HepG2 (cell line): ENCODE results near the gene NEK6. TPM values are rescaled to one million over a fixed set of nuclear protein-coding genes. Genes with fewer than 3 reads are reported as not detected.

ENCODE experiments used
- ATF4 ChIP-seq, 2 experiments: fragments of 450-650 bp in 1 of 2; sonication (generic) in 1 of 2; formaldehyde crosslinking; IDR thresholded peaks; 2 replicates each; pipeline versions ENCODE4 v1.5.0 to v1.8.0; 2020 to 2022; ENCODE audit warnings: mild to moderate bottlenecking in 1 of 2, missing genetic modification reagents in 1 of 2
- FOSL1 ChIP-seq: sonication (generic); formaldehyde crosslinking; IDR thresholded peaks from 2 replicates; pipeline ENCODE4 v1.9.0; 2021; ENCODE audit warnings: missing genetic modification reagents, borderline replicate concordance
- GABPB1 ChIP-seq: IDR thresholded peaks from 2 replicates; pipeline ENCODE4 v1.6.1; 2016; ENCODE audit warnings: mild to moderate bottlenecking, missing genetic modification reagents, moderate library complexity, missing compliant biosample characterization
- HMGXB3 ChIP-seq: sonication (generic); formaldehyde crosslinking; IDR thresholded peaks from 2 replicates; pipeline ENCODE4 v1.4.0; 2020; ENCODE audit warnings: missing genetic modification reagents, borderline replicate concordance
- KIAA2018 ChIP-seq: sonication (generic); formaldehyde crosslinking; IDR thresholded peaks from 2 replicates; pipeline ENCODE4 v1.5.0; 2020; ENCODE audit warnings: mild to moderate bottlenecking, missing genetic modification reagents, borderline replicate concordance
- MEIS1 ChIP-seq: sonication (generic); formaldehyde crosslinking; IDR thresholded peaks from 2 replicates; pipeline ENCODE4 v1.9.0; 2021; ENCODE audit warnings: mild to moderate bottlenecking, missing genetic modification reagents, moderate library complexity, borderline replicate concordance
- RAD21 ChIP-seq: fragments of 450-650 bp; formaldehyde crosslinking; IDR thresholded peaks from 2 replicates; pipeline ENCODE4 v1.5.0; 2020; ENCODE audit warnings: mild to moderate bottlenecking
- RBAK ChIP-seq: sonication (generic); formaldehyde crosslinking; IDR thresholded peaks from 2 replicates; pipeline ENCODE4 v1.5.1; 2020; ENCODE audit warnings: mild to moderate bottlenecking, missing genetic modification reagents
- RBM22 ChIP-seq: fragments of 200-400 bp; formaldehyde crosslinking; optimal IDR thresholded peaks from 2 replicates; pipeline ENCODE3; 2017; ENCODE audit warnings: mild to moderate bottlenecking, low read length, moderate library complexity
- RCOR2 ChIP-seq: IDR thresholded peaks from 2 replicates; pipeline ENCODE4 v1.6.1; 2016; ENCODE audit warnings: missing biosample characterization, missing genetic modification reagents
- RORA ChIP-seq: sonication (generic); formaldehyde crosslinking; IDR thresholded peaks from 2 replicates; pipeline ENCODE4 v1.5.0; 2020; ENCODE audit warnings: mild to moderate bottlenecking, missing genetic modification reagents, moderate library complexity
- ZNF326 ChIP-seq: sonication (generic); formaldehyde crosslinking; IDR thresholded peaks from 2 replicates; pipeline ENCODE4 v1.4.0; 2020; ENCODE audit warnings: missing genetic modification reagents, borderline replicate concordance
- ZNF484 ChIP-seq: sonication (generic); formaldehyde crosslinking; IDR thresholded peaks from 2 replicates; pipeline ENCODE4 v1.5.1; 2020; ENCODE audit warnings: mild to moderate bottlenecking, low read depth, missing genetic modification reagents, borderline replicate concordance
- ZNF672 ChIP-seq: sonication (generic); formaldehyde crosslinking; IDR thresholded peaks from 2 replicates; pipeline ENCODE4 v1.8.1; 2022; ENCODE audit warnings: missing genetic modification reagents
- ZNF781 ChIP-seq: sonication (generic); formaldehyde crosslinking; IDR thresholded peaks from 2 replicates; pipeline ENCODE4 v1.5.1; 2020; ENCODE audit warnings: borderline replicate concordance, mild to moderate bottlenecking, missing genetic modification reagents; ENCODE audit errors: not compliant biosample characterization
- polyA plus RNA-seq, 8 experiments: library from polyadenylated mRNA; depleted of rRNA in 3 of 8; stranded (reverse) in 7 of 8; unstranded in 1 of 8; fragments of >200 nt; fragmentation: Illumina TruSeq in 4 of 8; extraction: Trizol in 4 of 8; gene quantifications; 2 replicates each; pipeline versions ENCODE4 v1.2.1 to v1.2.3, GENCODE V29; 2011 to 2016; ENCODE audit warnings: low read depth in 4 of 8, missing spikeins in 1 of 8, mixed read lengths in 1 of 8; ENCODE audit not compliant: insufficient read depth in 1 of 8
- total RNA-seq, 5 experiments: library from RNA; depleted of rRNA; stranded (reverse); fragments of >200 nt; fragmentation: Illumina TruSeq; extraction: Trizol; gene quantifications; 2 replicates each; pipeline ENCODE4 v1.2.3, GENCODE V29; 2016; ENCODE audit warnings: low read depth in 1 of 5

NEK6 gene
- total and polyA plus RNA-seq, 2 of the 13 experiments (the other 11 are each of a cell fraction or from before 2014, with no cell fraction given): 30.4 to 119 TPM

GRCh38 chr9:124263800-124264426 is 6.2 kb downstream of the NEK6 start (continued):
- TF ChIP-seq RORA (CRISPR knock-in tag): no peak
- TF ChIP-seq GABPB1 (CRISPR knock-in tag): peak; percentile 29; the same call in 1 of the 2 replicates
- no peak for TF ChIP-seq FOSL1
- TF ChIP-seq ZNF781 (CRISPR knock-in tag): no peak
- TF ChIP-seq ZNF672: no peak
- TF ChIP-seq MEIS1: no peak
- TF ChIP-seq RBM22: no peak
- TF ChIP-seq ZNF484 (CRISPR knock-in tag): no peak
- TF ChIP-seq HMGXB3 (CRISPR knock-in tag): peak; percentile 54; the same call in 1 of the 2 replicates
- TF ChIP-seq ATF4 (CRISPR knock-in tag; IDR thresholded peaks at IDR 0.05): no peak
- TF ChIP-seq RAD21: no peak
- TF ChIP-seq KIAA2018 (CRISPR knock-in tag): no peak
- no peak for TF ChIP-seq ZNF326 (CRISPR knock-in tag)
- TF ChIP-seq RCOR2 (CRISPR knock-in tag): no peak
- TF ChIP-seq RBAK (CRISPR knock-in tag): no peak
